Naive thymus-derived CD4-positive, alpha-beta T cell (primary cell): Measurements from ENCODE around the gene NKAIN2. TPM values are rescaled to one million over a fixed set of nuclear protein-coding genes. Genes with fewer than 3 reads are reported as not detected.
A peak's percentile ranks its signal among the peaks of the same experiment; 100 is the strongest.

Source experiments
- ATAC-seq: fragments of 150-1000 bp; cut with Tn5 transposase; 2 replicates; pipeline ENCODE4 v1.10.0; 2021; ENCODE audit warnings: mild to moderate bottlenecking, moderate library complexity
- CTCF ChIA-PET: fragments of 350-600 bp; sonication (Branson Sonifier 250); formaldehyde crosslinking; loops from one replicate; lab custom pipeline; 2021; ENCODE audit warnings: antibody characterized with exemption; lab: Charles Lee
- POLR2A ChIA-PET: fragments of 350-600 bp; sonication (Branson Sonifier 250); formaldehyde crosslinking; loops from one replicate; lab custom pipeline; 2021; ENCODE audit warnings: antibody characterized with exemption, inconsistent platforms; lab: Charles Lee
- DNase-seq, 9 donors: peaks; one replicate each; pipeline versions ENCODE4 v3.0.0 to v3.0.0-alpha.2; 2020 to 2022; ENCODE audit warnings: mixed read lengths in 1 of 9
- H3K27ac ChIP-seq: one replicate; pipeline ENCODE4 v1.7.0; 2013; ENCODE audit warnings: mild to moderate bottlenecking, low read depth, low read length, moderate library complexity
- H3K27me3 ChIP-seq, 2 donors: one replicate each; pipeline ENCODE4 v1.7.0; 2013; ENCODE audit warnings: low read length in 2 of 2, mild to moderate bottlenecking in 2 of 2, moderate library complexity in 2 of 2; ENCODE audit not compliant: control insufficient read depth in 2 of 2, insufficient read depth in 2 of 2
- H3K36me3 ChIP-seq, 3 experiments: 1 replicate in 2 of 3; 2 replicates in 1 of 3; pipeline ENCODE4 v1.7.0; 2013; ENCODE audit warnings: low read length in 3 of 3, mild to moderate bottlenecking in 3 of 3, moderate library complexity in 1 of 3; ENCODE audit not compliant: insufficient read depth in 3 of 3, control insufficient read depth in 2 of 3
- H3K4me1 ChIP-seq, 2 donors: one replicate each; pipeline ENCODE4 v1.7.0; 2013; ENCODE audit warnings: low read length in 2 of 2, mild to moderate bottlenecking in 2 of 2, moderate library complexity in 1 of 2; ENCODE audit not compliant: control insufficient read depth in 2 of 2, insufficient read depth in 2 of 2
- H3K4me3 ChIP-seq: 2 replicates; pipeline ENCODE4 v1.7.0; 2013; ENCODE audit warnings: mild to moderate bottlenecking, low read length
- H3K9me3 ChIP-seq, 3 experiments: 1 replicate in 2 of 3; 2 replicates in 1 of 3; pipeline ENCODE4 v1.7.0; 2013; ENCODE audit warnings: low read length in 3 of 3; ENCODE audit not compliant: control insufficient read depth in 2 of 3
- H3K27ac Mint-ChIP-seq, 9 donors: one replicate each; pipeline ENCODE4 v1.8.0; 2020 to 2022; ENCODE audit warnings: mixed read lengths in 9 of 9, mild to moderate bottlenecking in 8 of 9, moderate library complexity in 5 of 9, inconsistent platforms in 2 of 9
- H3K27me3 Mint-ChIP-seq, 5 donors: one replicate each; pipeline ENCODE4 v1.8.0; 2021 to 2022; ENCODE audit warnings: mixed read lengths in 5 of 5, mild to moderate bottlenecking in 1 of 5
- H3K36me3 Mint-ChIP-seq, 5 donors: one replicate each; pipeline ENCODE4 v1.8.0; 2020 to 2022; ENCODE audit warnings: mixed read lengths in 5 of 5, mild to moderate bottlenecking in 3 of 5, inconsistent platforms in 1 of 5
- H3K4me1 Mint-ChIP-seq, 7 donors: one replicate each; pipeline ENCODE4 v1.8.0; 2020 to 2022; ENCODE audit warnings: mixed read lengths in 7 of 7, mild to moderate bottlenecking in 3 of 7, inconsistent platforms in 1 of 7
- H3K4me3 Mint-ChIP-seq, 10 donors: one replicate each; pipeline ENCODE4 v1.8.0; 2020 to 2022; ENCODE audit warnings: mild to moderate bottlenecking in 10 of 10, mixed read lengths in 10 of 10, moderate library complexity in 6 of 10, inconsistent platforms in 2 of 10
- H3K9me3 Mint-ChIP-seq, 11 donors: one replicate each; pipeline ENCODE4 v1.8.0; 2020 to 2022; ENCODE audit warnings: mixed read lengths in 11 of 11, mild to moderate bottlenecking in 4 of 11, inconsistent platforms in 1 of 11, moderate library complexity in 1 of 11
- intact Hi-C, 2 donors: fragments of 100-400 bp; cut with micrococcal nuclease; formaldehyde crosslinking; loops; one replicate each; pipeline ENCODE4 v1.15.1; 2023
- polyA plus RNA-seq, 2 donors: library from polyadenylated mRNA; unstranded; fragments of 300-500 nt; fragmentation: Illumina TruSeq; gene quantifications; one replicate each; pipeline ENCODE4 v1.2.3, GENCODE V29; 2021
- total RNA-seq, 6 experiments: library from RNA in 5 of 6; stranded (reverse) in 5 of 6; gene quantifications; 1 replicate in 5 of 6; 2 replicates in 1 of 6; pipeline ENCODE4 v1.2.3 and lab custom pipeline; 2021 to 2026

The NKAIN2 gene
- total and polyA plus RNA-seq, 7 experiments from 2014 or later = 0.21 to 2.9 TPM; not detected in 5

- H3K4me3 Mint-ChIP-seq = no peak overlapping the region
These were observed 92.1 kb downstream of the NKAIN2 start for GRCh38 chr6:123895806-123896205.

DNA sequence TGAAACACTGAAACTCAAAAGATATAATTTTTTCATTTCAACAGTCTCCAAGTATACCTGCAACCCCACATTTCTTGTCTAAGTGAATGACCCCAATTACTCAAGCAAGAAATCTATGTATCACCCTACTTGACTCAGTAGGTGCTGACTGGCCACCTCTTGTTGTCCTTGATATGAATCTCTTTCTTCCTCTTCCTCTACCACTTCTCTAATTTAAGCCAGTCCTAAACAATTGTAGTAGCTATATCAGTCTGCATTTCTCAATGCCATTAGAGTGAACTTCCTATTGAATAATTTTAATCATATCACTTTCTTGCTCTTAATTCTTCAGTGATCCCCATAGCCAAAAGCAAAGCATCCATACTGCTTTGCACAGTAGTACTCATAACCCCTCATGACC, 93.2 kb downstream of the NKAIN2 start:
- CTCF ChIA-PET = no interaction called here
- H3K27me3 ChIP-seq = no peaks in the 10 kb centered on the region
- POLR2A ChIA-PET = no interaction called here
- Mint-ChIP-seq H3K36me3 (no peaks in the 10 kb centered on the region), H3K4me3 (no peak overlapping the region), H3K9me3 (peaks cover 0 to 7% (median 0%) of the 10 kb centered on the region in 11 donors), H3K4me1 (no peaks in the 10 kb centered on the region), H3K27me3 (no peaks in the 10 kb centered on the region), H3K27ac (no peak overlapping the region)
- intact Hi-C loops = no loop called here
- H3K4me3 ChIP-seq = no peak overlapping the region
- ATAC-seq (peak; percentile 45), DNase-seq (no peak)
- no peak overlapping the region for H3K27ac ChIP-seq
- no peaks in the 10 kb centered on the region for H3K36me3 ChIP-seq
- no peaks in the 10 kb centered on the region for H3K9me3 ChIP-seq
- no peaks in the 10 kb centered on the region for H3K4me1 ChIP-seq

More at GRCh38 chr6:123895806-123896205, 92.1 kb downstream of the NKAIN2 start:
- Histone ChIP-seq H3K27ac (no peak overlapping the region), H3K4me3 (no peak overlapping the region), H3K4me1 (no peaks in the 10 kb centered on the region), H3K36me3 (no peaks in the 10 kb centered on the region), H3K9me3 (no peaks in the 10 kb centered on the region), H3K27me3 (no peaks in the 10 kb centered on the region)
- ChIA-PET POLR2A (no interaction called here), CTCF (no interaction called here)
- DNase-seq = no peak
- Mint-ChIP-seq H3K27me3 (no peaks in the 10 kb centered on the region), H3K27ac (no peak overlapping the region), H3K4me1 (no peaks in the 10 kb centered on the region), H3K9me3 (peaks cover 0 to 7% (median 0%) of the 10 kb centered on the region in 11 donors), H3K36me3 (no peaks in the 10 kb centered on the region)
- ATAC-seq = no peak
- intact Hi-C loops = no loop called here

GRCh38 chr6:123897965-123898364, 94.3 kb downstream of the NKAIN2 start:
- intact Hi-C loops = no loop called here
- no peak overlapping the region for H3K4me3 ChIP-seq
- H3K9me3 ChIP-seq = no peaks in the 10 kb centered on the region
- H3K27me3 Mint-ChIP-seq = no peaks in the 10 kb centered on the region
- H3K36me3 ChIP-seq = no peaks in the 10 kb centered on the region
- H3K4me1 Mint-ChIP-seq = no peaks in the 10 kb centered on the region
- H3K4me1 ChIP-seq = no peaks in the 10 kb centered on the region
- H3K4me3 Mint-ChIP-seq = no peak overlapping the region
- H3K36me3 Mint-ChIP-seq = no peaks in the 10 kb centered on the region
- DNase-seq (no peak), ATAC-seq (no peak)
- no peaks in the 10 kb centered on the region for H3K27me3 ChIP-seq
- H3K27ac Mint-ChIP-seq = no peak overlapping the region
- no peak overlapping the region for H3K27ac ChIP-seq
- CTCF ChIA-PET = no interaction called here
- H3K9me3 Mint-ChIP-seq = peaks cover 0 to 7% (median 0%) of the 10 kb centered on the region in 11 donors
- POLR2A ChIA-PET = no interaction called here

- CTCF ChIA-PET = no interaction called here
These were observed 95.0 kb downstream of the NKAIN2 start for GRCh38 chr6:123898665-123899064.

GRCh38 chr6:123899745-123900144, 96.1 kb downstream of the NKAIN2 start:
- Histone ChIP-seq H3K4me3 (no peak overlapping the region), H3K4me1 (no peaks in the 10 kb centered on the region), H3K27me3 (no peaks in the 10 kb centered on the region), H3K9me3 (no peaks in the 10 kb centered on the region), H3K36me3 (no peaks in the 10 kb centered on the region), H3K27ac (no peak overlapping the region)
- no peaks in the 10 kb centered on the region for H3K36me3 Mint-ChIP-seq
- peaks cover 0 to 7% (median 0%) of the 10 kb centered on the region in 11 donors for H3K9me3 Mint-ChIP-seq
- CTCF ChIA-PET = no interaction called here
- ATAC-seq = no peak
- H3K4me3 Mint-ChIP-seq = no peak overlapping the region
- DNase-seq = no peak
- POLR2A ChIA-PET = no interaction called here
- no peak overlapping the region for H3K27ac Mint-ChIP-seq
- intact Hi-C loops = no loop called here
- no peaks in the 10 kb centered on the region for H3K4me1 Mint-ChIP-seq
- H3K27me3 Mint-ChIP-seq = no peaks in the 10 kb centered on the region

More at GRCh38 chr6:123898665-123899064, 95.0 kb downstream of the NKAIN2 start:
- Histone ChIP-seq H3K36me3 (no peaks in the 10 kb centered on the region), H3K4me3 (no peak overlapping the region), H3K27ac (no peak overlapping the region), H3K9me3 (no peaks in the 10 kb centered on the region), H3K4me1 (no peaks in the 10 kb centered on the region), H3K27me3 (no peaks in the 10 kb centered on the region)
- DNase-seq (no peak), ATAC-seq (no peak)
- Mint-ChIP-seq H3K9me3 (peaks cover 0 to 7% (median 0%) of the 10 kb centered on the region in 11 donors), H3K4me1 (no peaks in the 10 kb centered on the region), H3K27me3 (no peaks in the 10 kb centered on the region), H3K36me3 (no peaks in the 10 kb centered on the region), H3K4me3 (no peak overlapping the region), H3K27ac (no peak overlapping the region)
- POLR2A ChIA-PET = no interaction called here
- intact Hi-C loops = no loop called here

- Histone ChIP-seq H3K4me1 (no peaks in the 10 kb centered on the region), H3K9me3 (no peaks in the 10 kb centered on the region), H3K4me3 (no peak overlapping the region), H3K36me3 (no peaks in the 10 kb centered on the region), H3K27ac (no peak overlapping the region), H3K27me3 (no peaks in the 10 kb centered on the region)
- no peaks in the 10 kb centered on the region for H3K27me3 Mint-ChIP-seq
- H3K27ac Mint-ChIP-seq = no peak overlapping the region
- ChIA-PET POLR2A (no interaction called here), CTCF (no interaction called here)
- DNase-seq (no peak), ATAC-seq (no peak)
- intact Hi-C loops = no loop called here
- H3K4me3 Mint-ChIP-seq = no peak overlapping the region
- H3K36me3 Mint-ChIP-seq = no peaks in the 10 kb centered on the region
- peaks cover 0 to 7% (median 0%) of the 10 kb centered on the region in 11 donors for H3K9me3 Mint-ChIP-seq
- H3K4me1 Mint-ChIP-seq = no peaks in the 10 kb centered on the region
These were observed 97.8 kb downstream of the NKAIN2 start for GRCh38 chr6:123901436-123901835.

GRCh38 chr6:123902738-123903313, 99.2 kb downstream of the NKAIN2 start:
- Mint-ChIP-seq H3K4me3 (no peak overlapping the region), H3K27ac (no peak overlapping the region), H3K4me1 (no peaks in the 10 kb centered on the region), H3K36me3 (no peaks in the 10 kb centered on the region), H3K27me3 (no peaks in the 10 kb centered on the region), H3K9me3 (peaks cover 0 to 7% (median 0%) of the 10 kb centered on the region in 11 donors)
- no peak overlapping the region for H3K4me3 ChIP-seq
- no peaks in the 10 kb centered on the region for H3K4me1 ChIP-seq
- ATAC-seq = no peak
- no peak overlapping the region for H3K27ac ChIP-seq
- no peaks in the 10 kb centered on the region for H3K36me3 ChIP-seq
- no peaks in the 10 kb centered on the region for H3K9me3 ChIP-seq
- no peak for DNase-seq
- CTCF ChIA-PET = no interaction called here
- intact Hi-C loops = no loop called here
- H3K27me3 ChIP-seq = no peaks in the 10 kb centered on the region
- POLR2A ChIA-PET = no interaction called here
